Central memory CD4-positive, alpha-beta T cell (primary cell): ENCODE results near the gene ERP29.
"Not testable (repeated sequence)": the region's sequence is repeated elsewhere in the genome, so short reads cannot be mapped to it uniquely, and the experiment has no call there.

ENCODE experiments used
- DNase-seq: peaks from one replicate; pipeline ENCODE4 v3.0.0; 2022
- total RNA-seq, 3 experiments: gene quantifications; one replicate each; lab custom pipeline; 2026; lab: John Stamatoyannopoulos, UW

The ERP29 gene
- 101 to 236 (median 123) reads per million in 3 experiments for total RNA-seq

- peak; percentile 99 for DNase-seq
Measured at GRCh38 chr12:112012775-112013600, at the start of gene ERP29, which contains the start of gene TMEM116. Gene ERP29 (plus strand): TSS chr12:112013426. CDS start chr12:112013466, 40 bp downstream. Gene TMEM116 (minus strand): TSS chr12:112013165. CDS start chr12:112005270, 7,895 bp downstream.

GRCh38 chr12:111964935-111965334 is 48.3 kb upstream of the ERP29 start:
- no peak for DNase-seq

- DNase-seq, result no peak
Measured at GRCh38 chr12:111971800-111972199, 41.4 kb upstream of the ERP29 start.

- no peak for DNase-seq
Measured at GRCh38 chr12:111975161-111975931, 37.9 kb upstream of the ERP29 start.

- no peak for DNase-seq
Measured at GRCh38 chr12:111976291-111976690, 36.9 kb upstream of the ERP29 start.

GRCh38 chr12:111976860-111977259 is 36.4 kb upstream of the ERP29 start:
- DNase-seq, result no peak

GRCh38 chr12:111978545-111978944 is 34.7 kb upstream of the ERP29 start:
- no peak for DNase-seq

GRCh38 chr12:111980598-111980997 is 32.6 kb upstream of the ERP29 start:
- no peak for DNase-seq

GRCh38 chr12:111981987-111982386 is 31.2 kb upstream of the ERP29 start:
- DNase-seq, result no peak

GRCh38 chr12:111984820-111985219 is 28.4 kb upstream of the ERP29 start:
- no peak for DNase-seq

- no peak for DNase-seq
Measured at GRCh38 chr12:111991535-111991934, 21.7 kb upstream of the ERP29 start.

GRCh38 chr12:111991946-111992345 is 21.3 kb upstream of the ERP29 start:
- DNase-seq, result no peak

GRCh38 chr12:111992464-111992863 is 20.8 kb upstream of the ERP29 start:
- no peak for DNase-seq

- peak; percentile 62 for DNase-seq
Measured at GRCh38 chr12:111993292-111994150, 19.7 kb upstream of the ERP29 start.

- DNase-seq, result peak; percentile 60
Measured at GRCh38 chr12:111994211-111995111, 18.8 kb upstream of the ERP29 start.

- DNase-seq, result no peak
Measured at GRCh38 chr12:111995782-111996480, 17.3 kb upstream of the ERP29 start.

GRCh38 chr12:111997300-111997699 is 15.9 kb upstream of the ERP29 start:
- DNase-seq, result no peak

- DNase-seq, result no peak
Measured at GRCh38 chr12:111998015-111998414, 15.2 kb upstream of the ERP29 start.

GRCh38 chr12:111999129-111999528 is 14.1 kb upstream of the ERP29 start:
- not testable (repeated sequence) for DNase-seq

- no peak for DNase-seq
Measured at GRCh38 chr12:112000820-112001219, 12.4 kb upstream of the ERP29 start.

- DNase-seq, result no peak
Measured at GRCh38 chr12:112001576-112001975, 11.7 kb upstream of the ERP29 start.
